ENCODE data around the gene EMC7.

- TF ChIP-seq POLR2A (IDR thresholded peaks at IDR 0.05; ENCODE audit: low read depth, low read length) (no peak), CTCF (conservative IDR thresholded peaks at IDR 0.05; ENCODE audit: low read depth, low read length) (no peak), RAD21 (IDR thresholded peaks at IDR 0.05; ENCODE audit: low read length) (no peak)
Observed at GRCh38 chr15:34116620-34117019, 15.0 kb upstream of the EMC7 start.
